Fibroblast of skin of left quadriceps (primary cell): ENCODE measurements around the gene PLEK2.
"Not testable (repeated sequence)": the region's sequence is repeated elsewhere in the genome, so short reads cannot be mapped to it uniquely, and the experiment has no call there.

ENCODE experiments used
- DNase-seq, 2 experiments: peaks; one replicate each; pipeline ENCODE4 v3.0.0-alpha.2; 2013; ENCODE audit warnings: low read depth in 2 of 2

Gene PLEK2

DNA sequence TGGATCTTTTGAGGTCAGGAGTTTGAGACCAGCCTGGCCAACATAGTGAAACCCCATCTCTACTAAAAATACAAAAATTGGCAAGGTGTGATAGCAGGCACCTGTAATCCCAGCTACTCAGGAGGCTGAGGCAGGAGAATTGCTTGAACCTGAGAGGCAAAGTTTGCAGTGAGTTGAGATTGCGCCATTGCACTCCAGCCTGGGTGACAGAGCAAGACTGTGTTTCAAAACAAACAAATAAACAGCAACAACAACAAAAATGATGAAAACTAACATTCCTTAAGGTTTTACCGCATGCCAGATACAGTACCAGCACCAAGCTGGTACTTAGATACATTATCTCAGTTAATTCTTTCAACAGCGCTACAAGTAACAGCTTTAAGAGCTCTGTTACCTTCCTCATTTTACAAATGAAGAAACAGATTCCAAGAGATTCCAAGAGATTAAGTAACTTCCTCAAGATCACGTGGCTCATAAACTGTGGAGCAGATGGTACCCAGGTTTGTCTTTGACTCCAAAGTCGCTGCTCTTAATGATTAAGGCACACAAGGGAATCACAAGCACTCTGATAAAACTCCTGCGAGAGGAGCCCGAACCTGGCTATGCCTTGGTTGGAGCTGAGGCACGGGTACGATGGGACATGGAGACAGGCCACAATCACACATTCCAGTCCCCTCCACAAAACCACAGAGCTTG is 17.7 kb upstream of the PLEK2 start:
- peak; percentile 44 to 55 for DNase-seq

DNA sequence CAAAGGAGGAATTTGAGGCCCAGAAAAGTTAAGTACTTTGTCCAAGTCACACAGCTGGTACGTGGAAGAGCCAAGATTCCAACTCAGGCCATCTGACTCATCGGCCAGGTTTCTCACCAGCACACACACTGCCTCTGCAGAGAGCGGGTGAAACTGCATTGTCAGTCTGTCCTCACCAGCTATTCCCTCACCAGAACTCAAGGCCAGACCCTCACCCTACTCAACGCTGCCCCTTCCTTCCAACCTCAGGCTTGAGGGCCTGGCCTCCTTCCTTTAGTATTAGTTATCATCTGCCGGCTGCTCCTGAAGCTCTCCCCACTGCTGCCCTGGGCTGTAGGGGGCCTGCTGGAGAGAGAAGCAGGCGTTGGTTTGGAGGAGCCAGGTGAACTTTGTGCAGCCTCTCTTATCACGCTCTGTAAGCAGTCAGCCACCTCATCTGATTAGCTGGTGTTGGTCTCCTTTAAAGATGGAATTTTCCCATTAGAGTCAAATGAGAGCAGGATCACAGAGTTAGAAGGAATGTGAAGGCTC is 16.6 kb upstream of the PLEK2 start:
- DNase-seq: no peak

GRCh38 chr14:67426983-67427606 is 15.1 kb upstream of the PLEK2 start:
- DNase-seq: peak; percentile 44 to 47

- DNase-seq: no peak
Measured at GRCh38 chr14:67426161-67426560, 14.2 kb upstream of the PLEK2 start.

DNA sequence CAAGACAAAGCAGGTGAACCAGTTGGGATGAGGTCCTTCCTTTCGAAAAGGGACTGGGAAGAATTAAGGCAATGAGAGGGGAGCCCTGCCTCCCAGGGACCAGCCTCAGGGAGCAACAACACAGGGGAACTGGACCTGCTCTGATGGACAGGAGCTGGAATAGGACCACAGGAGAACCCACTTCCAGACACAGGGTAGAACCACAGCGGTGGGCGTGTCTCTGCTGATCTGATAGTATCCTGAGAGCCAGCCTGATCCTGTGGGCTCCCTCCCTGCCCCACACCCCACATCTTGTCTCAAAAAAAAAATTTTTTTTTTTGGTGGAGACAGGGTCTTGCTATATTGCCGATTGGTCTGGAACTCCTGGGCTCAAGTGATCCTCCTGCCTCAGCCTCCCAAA is 13.6 kb upstream of the PLEK2 start:
- no peak for DNase-seq

- DNase-seq: no peak
Measured at GRCh38 chr14:67424539-67424938, 12.6 kb upstream of the PLEK2 start.

DNA sequence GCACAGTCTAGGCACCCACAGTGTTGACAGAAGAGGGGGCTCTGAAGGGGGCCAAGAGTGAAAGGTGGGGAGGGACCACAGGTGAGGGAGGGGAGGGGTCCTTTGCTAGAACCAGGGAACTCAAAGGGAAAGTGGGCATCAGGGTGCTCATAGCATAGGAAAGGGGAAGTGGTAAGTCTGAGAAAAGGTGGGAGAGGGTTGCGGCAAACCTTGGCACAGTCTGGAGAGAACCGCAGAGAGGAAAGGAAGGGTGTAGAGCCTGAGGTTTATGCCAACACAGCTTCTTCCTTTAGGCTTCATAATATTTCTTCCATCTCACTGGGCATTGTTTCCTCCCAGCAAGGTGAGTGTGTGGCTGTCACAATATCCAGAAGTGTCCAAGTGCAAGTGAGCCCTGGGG is 11.5 kb upstream of the PLEK2 start:
- no peak for DNase-seq

GRCh38 chr14:67421356-67422224 is 9.6 kb upstream of the PLEK2 start:
- DNase-seq: no peak

DNA sequence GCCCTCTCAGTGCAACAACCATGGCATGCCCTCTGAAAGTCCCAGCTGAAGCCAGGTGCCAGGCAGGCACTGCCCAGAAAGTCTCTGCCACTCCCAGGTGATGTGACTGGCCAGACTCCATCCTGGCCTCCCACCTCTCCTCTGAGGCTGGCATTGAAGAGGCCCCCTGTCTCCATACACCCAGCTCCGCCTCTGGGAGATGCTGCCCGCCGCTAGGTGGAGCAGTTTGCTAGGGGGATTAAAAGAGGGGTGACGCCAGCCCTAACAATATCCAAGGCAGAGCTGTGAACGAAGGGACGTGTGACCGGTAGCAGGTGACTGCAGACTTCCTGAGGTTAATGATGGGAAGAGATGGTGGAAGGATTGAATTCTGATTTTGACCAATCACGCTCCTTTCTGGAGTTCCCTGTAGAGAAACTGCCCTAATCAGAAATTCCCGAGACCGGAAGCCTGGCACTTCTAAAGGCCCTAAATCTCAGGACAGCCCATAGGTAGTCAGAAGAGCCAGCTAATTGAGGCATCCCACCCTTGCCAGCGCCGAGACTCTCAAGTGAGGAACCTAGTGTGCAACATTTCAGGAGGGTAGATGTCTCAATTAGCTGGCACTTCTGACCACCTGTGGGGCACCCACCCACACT is 8.3 kb upstream of the PLEK2 start:
- DNase-seq: no peak

DNA sequence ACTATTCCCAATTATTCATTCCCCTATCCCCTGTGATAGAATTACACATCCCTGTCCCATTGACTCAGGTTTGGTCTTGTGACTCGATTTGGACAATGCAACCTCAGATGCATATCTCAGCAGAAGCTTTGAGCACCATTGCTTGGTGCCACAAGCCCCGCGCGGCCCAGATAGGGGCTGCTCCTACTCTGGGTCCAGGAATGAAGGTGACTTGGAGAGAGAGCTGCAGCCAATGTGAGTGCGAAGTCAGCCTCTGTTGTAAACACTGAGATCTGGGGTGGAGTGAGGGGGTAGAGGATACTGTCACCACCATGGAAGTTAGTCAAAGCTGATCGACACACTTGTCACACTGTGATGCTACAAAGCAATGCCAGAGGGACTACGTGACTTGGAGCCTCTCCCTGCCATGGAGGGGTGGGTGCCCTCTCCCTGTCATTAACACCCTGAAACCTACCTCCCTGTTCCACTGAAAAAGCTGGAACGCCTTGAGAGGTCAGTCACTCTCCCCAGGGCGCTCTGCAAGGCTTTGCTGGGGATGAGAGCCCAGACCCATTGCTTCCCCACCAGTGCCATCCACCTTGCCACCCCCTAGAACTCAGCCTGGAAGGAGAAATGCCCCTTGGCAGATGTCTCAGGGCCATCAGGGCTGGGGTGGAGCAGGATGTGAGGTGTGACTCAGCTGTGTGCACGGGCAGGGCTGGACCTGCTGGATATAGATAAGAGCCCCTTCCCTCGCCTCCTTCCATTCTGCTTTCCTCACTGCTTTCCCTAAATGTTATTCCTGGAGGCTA is 6.6 kb upstream of the PLEK2 start:
- DNase-seq: no peak

- no peak for DNase-seq
Measured at GRCh38 chr14:67417633-67418032, 5.7 kb upstream of the PLEK2 start.

DNA sequence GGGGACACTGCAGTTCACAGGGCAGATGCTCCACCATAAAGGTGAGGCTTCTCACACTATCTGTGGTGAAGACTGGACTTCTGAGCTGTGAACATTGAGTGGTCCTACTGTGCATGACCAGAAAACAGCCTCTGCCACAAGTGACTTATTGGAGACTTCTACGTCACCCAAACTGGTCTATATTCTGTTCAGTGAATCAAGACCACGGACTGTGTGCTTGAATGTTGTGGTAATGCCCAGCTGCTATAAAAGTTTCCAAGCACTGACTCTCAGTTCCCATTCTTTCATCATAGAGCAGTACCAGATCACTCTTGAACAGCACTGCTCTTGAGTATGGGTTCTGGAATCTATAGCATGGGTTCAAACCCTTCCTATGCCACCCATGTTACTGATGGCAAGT is 4.8 kb upstream of the PLEK2 start:
- no peak for DNase-seq

DNA sequence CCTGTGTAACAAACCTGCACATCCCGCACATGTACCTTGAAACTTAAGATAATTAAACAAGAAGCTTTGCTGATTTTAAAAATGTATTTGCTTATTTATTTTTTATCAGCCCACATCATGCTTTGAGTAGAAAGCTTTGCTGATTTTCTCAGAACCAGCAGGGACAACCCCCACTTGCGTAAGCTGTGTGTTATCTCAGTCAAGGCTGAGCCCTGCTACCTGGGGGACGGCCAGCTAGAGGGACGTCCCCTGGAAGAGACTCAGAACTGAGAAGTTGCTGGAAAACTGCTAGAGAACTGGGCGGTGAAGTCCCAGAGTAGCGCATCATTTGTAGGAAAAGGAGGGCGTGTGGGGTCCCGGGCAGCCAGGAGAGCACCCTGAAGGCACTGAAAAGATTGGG is 4.1 kb upstream of the PLEK2 start:
- no peak for DNase-seq

DNA sequence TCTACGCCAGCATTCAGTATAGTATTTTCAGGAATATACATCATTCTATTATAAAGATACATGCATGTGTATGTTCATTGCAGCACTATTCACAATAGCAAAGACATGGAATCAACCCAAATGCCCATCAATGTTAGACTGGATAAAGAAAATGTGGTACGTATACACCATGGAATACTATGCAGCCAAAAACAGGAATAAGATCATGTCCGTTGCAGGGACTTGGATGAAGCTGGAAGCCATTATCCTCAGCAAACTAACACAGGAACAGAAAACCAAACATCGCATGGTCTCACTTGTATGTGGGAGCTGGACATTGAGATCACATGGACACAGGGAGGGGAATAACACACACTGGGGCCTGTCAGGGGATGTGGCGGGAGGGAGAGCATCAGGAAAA is 3.6 kb upstream of the PLEK2 start:
- DNase-seq: not testable (repeated sequence)

- peak; percentile 43 to 50 for DNase-seq
Measured at GRCh38 chr14:67413806-67414769, 2.1 kb upstream of the PLEK2 start.

DNA sequence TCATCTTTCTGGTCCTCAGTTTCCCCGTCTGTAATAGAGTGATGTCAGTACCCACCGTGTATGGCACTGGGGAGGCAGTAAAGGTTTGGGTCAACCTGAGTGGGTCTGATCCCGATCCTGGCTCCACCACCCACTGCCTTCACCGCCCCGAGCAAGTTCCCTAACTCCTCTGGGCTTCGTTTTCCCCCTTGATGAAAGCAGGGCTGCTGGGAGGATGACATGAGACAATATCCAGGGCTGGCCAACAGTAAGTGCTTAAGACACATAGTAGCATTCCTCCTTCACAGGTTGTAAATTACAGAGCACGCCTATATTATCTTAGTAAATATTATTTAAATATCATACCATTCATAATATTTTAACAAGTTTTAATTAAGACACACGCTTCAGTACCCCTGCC is 595 bp downstream of the PLEK2 start:
- DNase-seq: no peak

DNA sequence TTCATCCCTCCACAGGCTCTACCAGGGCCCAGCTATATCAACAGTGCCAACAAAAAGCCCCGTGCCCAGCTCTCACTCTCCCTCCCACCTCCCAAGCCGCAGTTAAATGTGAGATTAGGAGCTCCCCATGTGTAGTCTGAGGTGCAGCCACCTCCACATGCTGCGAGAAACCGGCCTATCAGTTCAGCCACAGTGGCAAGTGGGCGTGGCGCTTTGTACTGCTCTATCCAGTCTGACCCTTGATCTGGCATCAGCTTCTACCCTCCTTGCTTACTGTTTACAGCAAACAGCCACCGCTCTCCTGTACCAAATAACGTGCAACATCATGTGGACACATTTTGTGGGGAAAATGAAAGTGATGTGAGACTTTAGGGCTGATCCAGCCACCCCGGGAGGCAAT is 1.7 kb downstream of the PLEK2 start:
- DNase-seq: no peak

GRCh38 chr14:67409461-67409860 is 2.5 kb downstream of the PLEK2 start:
- no peak for DNase-seq

GRCh38 chr14:67408122-67408801 is 3.7 kb downstream of the PLEK2 start:
- not testable (repeated sequence) for DNase-seq
